Thyroid gland (tissue), 4 donors: ENCODE results near the gene RAET1L. TPM values are rescaled to one million over a fixed set of nuclear protein-coding genes. Genes with fewer than 3 reads are reported as not detected.
"Not testable (repeated sequence)": the region's sequence is repeated elsewhere in the genome, so short reads cannot be mapped to it uniquely, and the experiment has no call there.

Experiments used
- DNase-seq, 2 donors: peaks; one replicate each; pipeline ENCODE4 v3.0.0-alpha.2; 2019
- H3K27ac ChIP-seq, 3 donors: fragments of 200-600 bp; sonication (generic); 1 replicate in 2 of 3; 2 replicates in 1 of 3; pipeline ENCODE4 v1.5.1; 2016 to 2019; ENCODE audit warnings: mild to moderate bottlenecking in 1 of 3, moderate library complexity in 1 of 3
- H3K27me3 ChIP-seq: fragments of 200-600 bp; sonication (generic); one replicate; pipeline ENCODE4 v1.5.1; 2019
- H3K36me3 ChIP-seq, 2 donors: fragments of 200-600 bp; sonication (generic); one replicate each; pipeline ENCODE4 v1.5.1; 2016 to 2019
- H3K4me1 ChIP-seq, 2 donors: fragments of 200-600 bp; sonication (generic); one replicate each; pipeline ENCODE4 v1.5.1; 2017 to 2019
- H3K4me3 ChIP-seq, 3 donors: fragments of 200-600 bp; sonication (generic); replicated peaks in 1 of 3; 1 replicate in 2 of 3; 2 replicates in 1 of 3; pipeline ENCODE4 v1.5.1; 2016; ENCODE audit warnings: mild to moderate bottlenecking in 1 of 3
- H3K9me3 ChIP-seq: fragments of 200-600 bp; sonication (generic); one replicate; pipeline ENCODE4 v1.5.1; 2017
- POLR2A ChIP-seq, 2 donors: fragments of 450-650 bp; IDR thresholded peaks; one replicate each; pipeline ENCODE4 v1.6.1; 2017; ENCODE audit warnings: antibody characterized with exemption in 2 of 2, mild to moderate bottlenecking in 2 of 2, moderate library complexity in 1 of 2
- WGBS, 2 donors: methylation state at CpG; one replicate each; pipeline ENCODE4 v1.1.5; 2017; 5-methylcytosine and 5-hydroxymethylcytosine counted together
- intact Hi-C: fragments of 100-400 bp; cut with DNase I; formaldehyde crosslinking; loops from one replicate; pipeline ENCODE4 v1.15.1; 2023
- total RNA-seq, 4 donors: library from RNA; depleted of rRNA; stranded (reverse); fragments of >200 nt; gene quantifications; one replicate each; pipeline ENCODE4 v1.2.3, GENCODE V29; 2016
- TF ChIP-seq, protein P1 (sequence below), 6 experiments: fragments of 200-600 bp in 3 of 6; fragments of 450-650 bp in 3 of 6; sonication (generic) in 3 of 6; IDR thresholded peaks; one replicate each; pipeline ENCODE4 v1.5.1; 2016 to 2019; ENCODE audit warnings: antibody characterized with exemption in 6 of 6, mild to moderate bottlenecking in 2 of 6, inconsistent platforms in 1 of 6, moderate library complexity in 1 of 6

Gene RAET1L
- total RNA-seq, 4 donors from 2014 or later = not detected

DNA sequence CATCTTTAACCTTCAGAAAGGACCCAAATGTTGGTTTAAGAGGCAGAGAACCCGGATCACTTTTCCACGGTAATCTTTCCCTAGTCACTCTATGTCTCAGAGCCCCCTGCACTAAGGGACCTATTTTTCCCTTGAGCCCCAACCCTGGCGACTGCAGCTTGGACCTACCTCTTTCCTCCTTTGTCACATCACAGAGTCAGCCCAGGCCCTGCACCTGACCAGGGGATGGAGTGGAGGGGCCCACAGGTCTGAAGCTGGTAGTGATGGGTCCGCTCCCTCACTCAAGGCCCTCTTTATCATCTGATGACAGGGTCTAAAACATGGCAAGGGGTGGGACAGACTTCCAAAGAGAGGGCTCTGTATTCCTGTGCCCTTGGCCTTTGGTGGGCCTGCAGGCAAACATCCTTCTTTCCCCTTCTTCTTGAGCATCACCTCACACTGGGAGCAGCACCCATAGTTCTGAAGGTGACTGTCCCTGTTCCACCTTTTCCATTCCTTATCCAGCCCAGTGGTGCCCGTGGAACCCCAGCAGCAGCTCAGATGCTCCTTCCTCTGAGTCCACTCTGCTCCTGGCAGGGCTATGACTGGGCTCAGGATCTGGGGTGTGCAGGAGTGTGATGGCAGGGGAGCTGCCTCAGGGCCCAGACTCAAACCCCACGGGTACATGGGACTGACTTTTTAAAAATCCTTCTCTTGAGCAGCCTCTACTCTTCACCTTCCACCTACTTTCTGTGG is 6.3 kb downstream of the RAET1L start:
- H3K4me3 ChIP-seq = no peak overlapping the region
- no peaks in the 10 kb centered on the region for H3K9me3 ChIP-seq
- WGBS, 2 donors = 74 to 76% methylated on average over 5 of the region's 6 CpGs
- H3K27ac ChIP-seq = no peak overlapping the region
- peaks cover 0 to 6% of the 10 kb centered on the region in 2 donors for H3K4me1 ChIP-seq
- H3K36me3 ChIP-seq = no peaks in the 10 kb centered on the region
- H3K27me3 ChIP-seq = peaks cover 6% of the 10 kb centered on the region
- no peak for DNase-seq
- TF ChIP-seq, protein P1, sequence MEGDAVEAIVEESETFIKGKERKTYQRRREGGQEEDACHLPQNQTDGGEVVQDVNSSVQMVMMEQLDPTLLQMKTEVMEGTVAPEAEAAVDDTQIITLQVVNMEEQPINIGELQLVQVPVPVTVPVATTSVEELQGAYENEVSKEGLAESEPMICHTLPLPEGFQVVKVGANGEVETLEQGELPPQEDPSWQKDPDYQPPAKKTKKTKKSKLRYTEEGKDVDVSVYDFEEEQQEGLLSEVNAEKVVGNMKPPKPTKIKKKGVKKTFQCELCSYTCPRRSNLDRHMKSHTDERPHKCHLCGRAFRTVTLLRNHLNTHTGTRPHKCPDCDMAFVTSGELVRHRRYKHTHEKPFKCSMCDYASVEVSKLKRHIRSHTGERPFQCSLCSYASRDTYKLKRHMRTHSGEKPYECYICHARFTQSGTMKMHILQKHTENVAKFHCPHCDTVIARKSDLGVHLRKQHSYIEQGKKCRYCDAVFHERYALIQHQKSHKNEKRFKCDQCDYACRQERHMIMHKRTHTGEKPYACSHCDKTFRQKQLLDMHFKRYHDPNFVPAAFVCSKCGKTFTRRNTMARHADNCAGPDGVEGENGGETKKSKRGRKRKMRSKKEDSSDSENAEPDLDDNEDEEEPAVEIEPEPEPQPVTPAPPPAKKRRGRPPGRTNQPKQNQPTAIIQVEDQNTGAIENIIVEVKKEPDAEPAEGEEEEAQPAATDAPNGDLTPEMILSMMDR (IDR thresholded peaks at IDR 0.05) = no peak
- TF ChIP-seq POLR2A (IDR thresholded peaks at IDR 0.05) = no peak
- intact Hi-C loops = loop anchor here (10.0 kb wide), 1 partner anchor 194 kb away; no protein-coding TSS in a partner anchor

DNA sequence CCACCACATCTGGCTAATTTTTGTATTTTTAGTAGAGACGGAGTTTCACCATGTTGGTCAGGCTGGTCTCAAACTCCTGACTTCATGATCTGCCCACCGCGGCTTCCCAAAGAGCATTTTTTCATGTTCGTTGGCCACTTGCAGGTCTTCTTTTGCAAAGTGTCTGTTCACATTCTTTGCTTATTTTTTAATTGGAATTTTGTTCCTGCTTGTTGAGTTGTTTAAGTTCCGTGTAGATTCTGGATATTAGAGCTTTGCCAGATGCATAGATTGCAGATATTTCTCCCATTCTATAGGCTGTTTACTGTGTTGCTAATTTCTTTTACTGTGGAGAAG is 8.2 kb downstream of the RAET1L start:
- not testable (repeated sequence) for H3K36me3 ChIP-seq, H3K9me3 ChIP-seq, H3K27me3 ChIP-seq, H3K27ac ChIP-seq, H3K4me1 ChIP-seq, H3K4me3 ChIP-seq, DNase-seq
- intact Hi-C loops = loop anchor here (2.0 to 10.0 kb wide), 2 partner anchors 82 to 192 kb away; no protein-coding TSS in a partner anchor
- 8 to 11% methylated on average over 5 of the region's 5 CpGs for WGBS, 2 donors

DNA sequence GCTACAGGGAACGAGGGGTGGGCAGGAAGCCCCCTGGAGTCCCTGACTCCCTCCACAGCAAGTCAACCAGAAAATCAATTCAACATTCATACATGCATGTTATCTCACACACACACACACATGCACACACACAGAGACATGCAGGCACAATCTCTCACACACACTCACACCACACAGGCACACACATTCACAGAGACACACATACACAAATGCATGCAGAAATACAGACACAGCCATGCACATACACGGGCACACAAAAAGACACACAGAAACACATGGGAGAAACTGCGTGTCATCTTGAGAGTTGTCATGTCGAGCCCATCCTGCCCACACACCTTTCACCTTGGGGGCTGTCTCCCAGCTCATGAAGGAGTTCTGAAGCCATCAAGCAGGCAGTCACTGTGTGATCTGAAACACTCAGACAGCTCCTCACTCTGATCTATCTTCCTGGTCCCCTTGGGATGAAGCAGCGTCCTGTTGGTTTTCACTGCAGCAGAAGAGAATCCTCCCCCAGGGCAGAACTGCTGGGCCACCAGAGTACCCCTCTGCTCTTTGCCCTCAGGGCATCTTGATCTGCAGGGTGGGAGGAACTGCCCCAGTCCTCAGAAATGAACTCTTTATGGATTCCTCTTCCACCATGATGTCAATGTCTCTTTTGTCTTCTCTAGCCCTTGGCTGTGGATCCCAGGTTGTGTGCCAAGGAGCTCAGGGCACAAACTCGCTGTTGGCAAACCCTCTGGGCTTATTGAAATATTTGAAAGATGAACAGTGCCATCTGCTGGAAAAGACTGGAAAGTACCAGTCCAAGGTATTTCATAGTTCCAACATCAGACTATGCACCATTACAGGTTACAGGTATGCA is 8.8 kb downstream of the RAET1L start:
- Histone ChIP-seq H3K36me3 (no peaks in the 10 kb centered on the region), H3K4me3 (no peak overlapping the region), H3K9me3 (no peaks in the 10 kb centered on the region), H3K27me3 (peaks cover 6% of the 10 kb centered on the region), H3K27ac (no peak overlapping the region), H3K4me1 (peaks cover 0 to 6% of the 10 kb centered on the region in 2 donors)
- peak; percentile 73 to 75 for DNase-seq
- WGBS, 2 donors = 36 to 42% methylated on average over 6 of the region's 6 CpGs
- TF ChIP-seq, protein P1 (IDR thresholded peaks at IDR 0.05) = peak in 5 of 6 experiments; percentile 40 to 84 (median 71)
- TF ChIP-seq POLR2A (IDR thresholded peaks at IDR 0.05) = no peak
- intact Hi-C loops = loop anchor here (2.0 to 10.0 kb wide), 2 partner anchors 82 to 192 kb away; no protein-coding TSS in a partner anchor

DNA sequence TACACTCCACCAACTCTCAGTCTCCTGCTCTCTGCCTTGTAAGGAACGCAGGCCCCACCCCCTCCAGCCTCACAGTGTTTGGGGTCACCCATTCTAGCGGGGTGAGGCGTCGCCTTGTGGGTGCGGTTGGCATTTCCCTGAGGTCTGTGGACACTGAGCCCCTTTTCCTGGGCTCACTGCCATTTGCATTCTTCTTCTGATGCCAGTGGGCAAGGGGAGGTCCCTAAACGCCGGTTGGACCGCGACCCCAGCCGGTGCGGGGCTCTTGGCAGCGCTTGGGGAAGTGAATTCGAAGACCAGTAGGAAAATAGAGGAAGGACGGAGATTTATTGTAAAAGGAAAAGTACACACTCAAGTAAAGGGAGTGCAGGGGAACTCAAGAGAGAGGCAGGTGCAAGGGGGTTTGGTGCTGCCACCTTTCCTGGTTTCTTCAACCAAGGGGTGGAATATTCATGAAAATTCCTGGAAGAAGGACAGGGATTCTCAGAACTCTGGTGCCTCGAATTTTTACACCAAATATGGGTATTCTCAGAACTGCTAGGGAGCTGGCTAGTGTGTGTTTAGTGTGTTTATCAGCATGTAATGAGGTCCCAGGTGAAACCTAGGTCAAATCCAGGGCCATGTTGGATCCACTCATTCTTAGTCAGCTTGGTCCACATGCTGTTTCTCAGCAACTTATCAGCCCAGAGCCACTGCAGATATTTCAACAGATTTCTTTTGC is 9.9 kb downstream of the RAET1L start:
- not testable (repeated sequence) for H3K27ac ChIP-seq, H3K36me3 ChIP-seq, H3K27me3 ChIP-seq, H3K4me3 ChIP-seq, DNase-seq, H3K9me3 ChIP-seq, H3K4me1 ChIP-seq
- 12 to 19% methylated on average over 12 to 15 of the region's 15 CpGs for WGBS, 2 donors
- intact Hi-C loops = loop anchor here (2.0 to 10.0 kb wide), 2 partner anchors 81 to 191 kb away; no protein-coding TSS in a partner anchor

DNA sequence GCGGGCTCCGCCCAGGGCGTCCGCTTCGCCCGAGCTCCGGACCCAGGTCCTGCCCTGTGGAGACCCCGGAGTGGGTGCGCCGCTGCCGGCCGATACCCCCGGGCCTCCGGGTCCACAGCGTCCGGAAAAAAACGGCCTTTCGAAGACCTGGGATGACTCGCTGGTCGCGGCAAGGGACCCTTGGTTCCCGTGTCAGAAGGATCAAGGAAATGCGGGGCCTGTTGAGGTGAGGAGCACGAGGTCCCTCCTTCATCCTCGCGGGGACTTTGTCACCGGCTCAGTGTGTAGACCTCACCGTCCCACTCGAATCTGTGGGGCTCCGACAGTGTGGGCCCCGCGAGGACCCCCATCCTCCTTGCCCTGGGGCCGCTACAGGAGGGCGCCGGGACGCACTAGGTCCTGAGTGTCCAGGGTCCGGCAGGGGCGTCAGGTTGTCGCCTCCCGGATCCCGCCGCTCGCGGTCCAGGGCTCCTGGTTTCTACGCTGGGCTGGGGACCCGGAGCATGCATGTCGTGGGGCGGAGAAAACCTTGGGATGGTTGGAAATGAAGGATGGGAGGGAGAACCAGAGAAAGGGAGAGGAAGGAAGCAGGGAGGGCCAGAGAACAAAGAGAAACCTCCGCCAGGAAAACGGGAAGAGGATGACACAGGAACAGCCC is 10.6 kb downstream of the RAET1L start:
- intact Hi-C loops = loop anchor here (10.0 kb wide), 1 partner anchor 190 kb away; no protein-coding TSS in a partner anchor
- not testable (repeated sequence) for H3K9me3 ChIP-seq, H3K4me3 ChIP-seq, H3K27ac ChIP-seq, DNase-seq, H3K4me1 ChIP-seq, H3K27me3 ChIP-seq, H3K36me3 ChIP-seq
- WGBS, 2 donors = no CpG with 5 or more reads among the region's 50 CpGs

DNA sequence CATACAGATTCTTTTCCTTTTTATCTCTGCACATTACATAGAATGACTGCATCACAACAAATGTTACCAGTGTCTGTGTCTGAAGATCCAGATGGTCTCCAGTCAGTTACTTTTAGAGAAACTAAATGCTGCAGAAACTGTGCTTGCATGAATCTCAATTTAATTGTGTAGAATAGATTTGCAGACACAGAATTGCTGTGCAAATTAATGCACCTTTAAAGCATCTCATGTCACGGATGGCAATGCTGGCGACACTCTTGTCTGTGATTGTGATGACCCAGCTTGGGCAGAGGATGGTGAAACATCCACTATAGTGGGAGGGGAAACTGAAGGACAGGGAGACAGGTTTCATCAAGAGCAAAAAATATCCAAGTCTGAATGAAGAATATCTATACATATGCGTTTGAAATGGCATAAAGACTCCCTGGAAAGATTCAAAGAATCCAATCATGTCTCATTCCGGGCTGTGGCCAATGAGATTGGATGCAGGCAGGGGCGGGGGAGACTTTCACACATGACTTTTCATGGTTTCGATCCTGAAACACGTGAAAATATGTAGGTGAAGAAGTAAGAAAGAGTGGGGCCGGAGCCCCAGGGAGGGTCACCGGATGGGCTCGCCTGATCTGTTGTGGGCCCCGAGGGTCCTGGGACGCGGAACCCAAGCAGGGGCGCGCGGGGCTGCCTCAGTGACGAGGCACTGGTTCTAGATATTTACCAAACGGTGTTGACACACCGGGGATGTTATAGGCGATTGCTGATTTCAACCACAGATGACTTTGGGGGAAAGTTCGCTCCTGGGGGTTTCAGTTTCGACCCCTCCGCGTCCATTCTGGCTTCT is 11.3 kb downstream of the RAET1L start:
- H3K27ac ChIP-seq, H3K36me3 ChIP-seq, H3K4me1 ChIP-seq, H3K4me3 ChIP-seq, H3K27me3 ChIP-seq, DNase-seq, H3K9me3 ChIP-seq: not testable (repeated sequence)
- intact Hi-C loops = loop anchor here (10.0 kb wide), 1 partner anchor 189 kb away; no protein-coding TSS in a partner anchor
- WGBS, 2 donors = 36 to 38% methylated on average over 7 to 9 of the region's 24 CpGs

DNA sequence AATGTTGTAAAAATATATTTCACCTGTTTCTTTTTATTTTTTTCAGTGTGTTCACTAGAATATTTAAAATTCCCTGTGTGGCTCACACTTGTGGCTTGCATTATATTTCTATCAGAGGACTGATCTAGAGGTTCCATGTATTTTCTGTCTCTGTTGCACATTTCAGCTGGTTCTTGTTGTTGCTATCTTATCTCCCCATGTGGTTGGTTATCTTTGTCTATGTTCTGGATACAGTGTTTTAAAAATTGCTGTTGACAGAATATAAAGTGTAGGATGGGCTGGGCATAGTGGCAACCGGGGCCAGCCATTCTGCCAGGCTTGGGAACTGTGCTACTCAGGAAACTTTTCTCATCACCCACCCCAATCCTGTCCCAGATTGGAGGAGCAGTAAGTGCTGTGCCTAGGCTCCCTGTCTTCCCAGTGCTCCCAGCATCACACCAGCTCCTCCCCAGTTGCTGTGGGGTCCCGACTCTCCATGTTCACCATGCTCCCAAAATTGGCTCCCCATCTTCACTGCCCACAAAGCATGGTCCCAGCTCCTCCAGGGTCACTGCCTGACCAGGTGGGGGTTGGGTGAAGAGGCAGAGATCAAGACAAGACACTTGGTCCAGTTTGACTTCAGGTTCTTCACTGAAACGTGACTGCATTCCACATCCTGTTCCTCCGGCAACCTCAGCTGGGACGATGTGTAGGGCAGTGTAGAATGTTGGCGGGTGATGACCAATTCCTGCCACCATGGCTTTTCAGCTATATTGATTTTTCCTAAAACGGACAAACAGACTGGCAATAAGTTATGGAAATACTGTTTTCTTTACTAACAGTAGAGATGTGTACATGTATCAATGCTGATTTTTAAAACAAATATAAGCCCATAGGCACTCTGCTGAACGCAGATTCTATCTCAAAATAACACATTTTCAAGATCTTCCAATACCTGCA is 12.2 kb downstream of the RAET1L start:
- not testable (repeated sequence) for H3K36me3 ChIP-seq, H3K27ac ChIP-seq, H3K4me3 ChIP-seq, DNase-seq, H3K9me3 ChIP-seq, H3K4me1 ChIP-seq, H3K27me3 ChIP-seq
- intact Hi-C loops = loop anchor here (10.0 kb wide), 1 partner anchor 188 kb away; no protein-coding TSS in a partner anchor
- WGBS, 2 donors = 61 to 63% methylated on average over 8 of the region's 8 CpGs
